HS-5 (cell line): ENCODE results near the gene HDAC7.

Experiments used
- DNase-seq: peaks from one replicate; pipeline ENCODE4 v3.0.0-alpha.2; 2012; ENCODE audit warnings: low read depth

The HDAC7 gene

GRCh38 chr12:47777741-47778558 lies 41.8 kb downstream of the HDAC7 start:
- no peak for DNase-seq

DNA sequence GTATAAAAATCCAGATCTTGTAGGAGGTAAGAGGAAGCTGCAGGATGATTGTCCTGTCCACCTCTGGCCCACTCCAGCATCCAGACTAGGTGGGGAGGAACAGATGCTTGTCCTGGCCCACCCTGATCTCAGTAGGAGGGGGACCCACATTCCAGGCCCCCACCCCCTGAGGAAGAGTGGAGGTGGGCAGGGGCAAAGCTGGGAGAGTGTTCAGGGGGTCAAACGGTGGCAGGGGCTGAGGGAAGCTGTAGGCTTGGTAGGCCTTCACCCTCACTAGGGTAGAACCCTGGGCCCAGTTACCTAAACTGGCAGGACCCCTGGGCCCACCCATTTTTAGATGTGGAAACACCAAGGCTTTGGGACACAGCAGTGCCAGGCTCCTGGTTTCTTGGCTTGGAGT lies 42.6 kb downstream of the HDAC7 start:
- DNase-seq = no peak

DNA sequence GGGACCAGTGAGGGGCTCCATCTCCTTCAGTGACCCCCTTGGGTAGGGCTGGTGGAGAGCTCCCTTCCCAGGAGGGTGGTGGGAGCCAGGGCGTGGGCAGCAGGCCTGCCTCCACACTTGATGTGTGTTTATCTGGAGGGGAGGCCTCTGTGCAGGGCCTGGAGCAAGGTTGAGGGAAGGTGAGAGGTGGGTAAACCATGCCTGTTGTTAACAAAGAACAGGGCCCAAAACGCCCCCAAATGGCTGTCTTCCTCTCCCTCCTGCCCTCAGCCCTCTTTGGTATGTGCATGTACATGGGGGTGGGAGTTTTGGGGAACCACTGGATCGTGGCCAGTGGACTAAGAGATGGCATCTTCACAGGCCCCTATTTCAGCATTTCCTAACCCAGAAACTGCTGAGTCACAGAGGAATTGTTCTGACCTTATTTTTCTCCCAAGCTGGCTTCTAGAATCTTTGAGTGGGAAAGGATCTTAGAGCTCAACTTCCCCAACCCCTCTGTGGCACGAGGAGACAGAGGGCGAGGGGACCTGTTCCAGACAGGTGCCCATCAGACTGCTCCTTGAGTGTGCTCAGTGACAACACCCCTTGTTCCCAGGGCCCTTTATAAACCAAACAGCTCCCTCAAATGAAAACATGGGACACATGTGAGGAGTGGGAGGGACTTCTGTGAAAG lies 43.1 kb downstream of the HDAC7 start:
- DNase-seq = no peak

- no peak for DNase-seq
These were observed 44.4 kb downstream of the HDAC7 start for GRCh38 chr12:47775100-47775911.

DNA sequence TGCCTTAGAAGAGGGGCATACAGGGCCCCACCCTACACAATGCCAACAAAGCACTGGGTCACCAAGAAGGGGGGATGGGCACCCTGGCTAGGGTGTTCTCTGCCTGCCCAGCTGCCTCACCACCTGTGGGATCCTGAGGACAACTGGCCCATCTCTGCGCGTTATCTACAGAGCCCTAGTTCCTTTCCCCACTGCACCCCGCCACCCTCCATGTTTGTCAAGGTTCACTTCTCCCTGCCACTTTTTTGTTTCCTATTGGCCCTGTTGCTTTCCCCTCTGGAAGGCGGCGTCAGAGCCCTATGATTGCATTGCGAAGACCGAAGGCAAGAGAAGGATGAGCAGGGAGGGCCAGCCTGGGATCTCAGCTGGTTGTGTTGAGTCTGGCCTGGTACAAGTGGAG lies 45.0 kb downstream of the HDAC7 start:
- no peak for DNase-seq

- DNase-seq = no peak
These were observed 45.7 kb downstream of the HDAC7 start for GRCh38 chr12:47773858-47774580.

DNA sequence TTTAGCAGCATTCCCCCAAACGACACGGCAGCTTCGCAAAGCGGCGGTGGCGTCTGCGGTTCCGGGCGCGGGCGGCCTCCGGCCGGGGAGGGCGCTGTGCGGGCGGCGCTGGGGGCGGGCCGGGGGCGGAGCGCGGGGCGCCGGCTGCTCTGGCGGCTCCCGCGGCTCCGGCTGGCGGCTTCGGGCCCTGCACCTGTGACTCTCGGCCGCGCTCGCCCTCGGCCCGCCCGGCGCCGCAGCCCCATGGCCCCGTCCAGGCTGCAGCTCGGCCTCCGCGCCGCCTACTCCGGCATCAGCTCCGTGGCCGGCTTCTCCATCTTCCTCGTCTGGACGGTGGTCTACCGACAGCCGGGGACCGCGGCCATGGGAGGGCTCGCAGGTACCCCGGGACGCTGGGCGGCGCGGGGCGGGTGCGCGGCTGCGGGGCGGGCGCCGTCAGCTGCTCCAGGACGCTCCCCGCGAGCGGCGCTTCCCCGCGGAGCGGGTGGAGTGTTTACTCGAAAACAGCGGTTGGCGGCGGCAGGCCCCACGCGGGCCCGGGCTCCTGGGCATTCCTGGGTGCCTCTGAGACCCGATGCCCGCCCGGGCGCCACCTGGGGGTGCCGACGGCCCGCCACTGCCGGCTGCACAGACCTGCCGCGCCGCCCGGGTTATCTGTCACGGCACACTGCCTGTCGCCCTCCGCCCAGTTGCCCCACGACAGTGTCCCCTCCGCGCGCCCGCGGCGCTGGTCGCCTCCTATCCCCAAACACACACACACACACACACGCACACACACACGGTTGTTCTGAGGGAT lies 46.4 kb downstream of the HDAC7 start, which contains the start of gene SLC48A1:
Gene SLC48A1 (plus strand): TSS at position 177 of the 796 bp plus-strand sequence. CDS start 67 bp downstream, at position 244.
- DNase-seq = no peak

- DNase-seq = no peak
These were observed 47.0 kb downstream of the HDAC7 start for GRCh38 chr12:47772738-47773061.

DNA sequence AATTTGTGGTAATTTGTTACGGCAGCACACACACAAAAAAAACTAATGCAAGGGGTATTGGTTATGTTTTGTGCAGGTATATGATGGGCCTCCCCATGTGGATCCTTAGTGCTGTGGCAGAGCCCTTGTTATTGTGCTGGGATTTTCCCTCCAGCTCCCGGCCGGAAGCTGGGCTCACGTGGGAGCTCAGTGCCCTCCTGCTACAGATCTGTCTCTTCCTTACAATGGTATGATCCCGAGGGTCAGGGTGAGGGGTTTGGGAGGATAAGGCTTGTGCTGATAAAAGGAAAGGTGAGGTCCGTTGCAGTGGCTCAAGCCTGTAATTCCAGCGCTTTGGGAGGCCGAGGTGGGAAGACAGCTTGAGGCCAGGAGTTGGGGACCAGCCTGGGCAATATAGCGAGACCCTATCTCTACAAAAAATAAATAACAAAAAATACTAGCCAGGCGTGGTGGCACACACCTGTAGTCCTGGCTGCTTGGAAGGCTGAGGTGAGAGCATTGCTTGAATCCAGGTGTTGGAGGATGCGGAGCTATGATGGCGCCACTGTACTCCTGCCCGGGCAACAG lies 47.5 kb downstream of the HDAC7 start:
- DNase-seq = no peak

DNA sequence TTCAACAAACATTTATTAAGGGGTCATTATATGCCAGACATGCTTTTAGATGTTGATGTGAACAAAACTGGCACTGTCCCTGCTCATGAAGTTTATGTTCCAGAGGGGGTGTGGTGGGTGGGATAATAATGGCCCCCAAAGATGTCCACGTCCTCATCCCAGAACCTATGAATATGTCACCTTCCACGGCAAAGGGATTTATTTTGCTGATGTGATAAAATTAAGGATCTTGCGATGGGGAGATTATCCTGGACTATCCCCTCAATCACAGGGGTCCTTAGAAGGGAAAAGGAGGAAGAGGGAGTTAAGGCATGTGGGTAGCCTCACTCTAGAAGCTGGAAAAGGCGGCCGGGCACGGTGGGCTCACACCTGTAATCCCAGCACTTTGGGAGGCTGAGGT lies 48.4 kb downstream of the HDAC7 start:
- DNase-seq = no peak

GRCh38 chr12:47770086-47770726 lies 49.5 kb downstream of the HDAC7 start:
- DNase-seq = no peak

DNA sequence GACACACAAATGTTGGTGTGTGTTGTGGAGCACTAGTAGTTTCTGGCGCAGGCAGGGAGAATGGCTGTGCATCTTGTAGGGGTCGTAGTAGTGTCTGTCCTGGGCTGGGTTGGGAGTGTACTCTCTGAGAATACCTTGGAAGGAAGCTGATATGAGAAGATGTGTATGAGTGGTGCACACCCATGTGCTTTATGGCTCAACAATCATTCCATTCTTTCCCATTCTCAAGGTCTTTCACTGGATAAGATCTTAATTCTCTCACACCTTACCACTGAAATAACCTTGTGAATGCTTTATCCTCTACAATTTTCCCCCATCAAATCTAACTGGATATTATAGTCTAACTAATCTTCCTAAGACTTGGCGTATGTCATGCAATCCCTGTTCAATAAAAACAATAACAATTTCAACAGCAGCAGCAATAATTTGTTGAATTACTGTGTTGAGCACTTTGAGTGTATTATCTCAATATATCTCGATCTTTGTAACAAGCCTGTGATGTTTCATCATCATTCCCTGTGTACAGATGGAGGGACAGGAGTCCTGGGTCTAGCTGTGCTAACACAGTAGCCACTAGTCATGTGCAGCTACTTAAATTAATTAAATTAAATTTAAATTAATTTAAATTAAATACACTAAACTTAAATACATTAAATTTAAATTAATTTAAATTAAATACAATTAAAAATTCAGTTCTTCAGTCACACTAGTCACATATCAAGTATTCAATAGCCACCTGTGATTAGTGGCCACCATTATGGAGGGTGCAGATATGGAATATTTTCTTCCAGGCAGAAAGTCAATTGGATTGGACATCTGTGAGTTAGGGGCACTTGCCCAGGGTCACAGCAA lies 50.2 kb downstream of the HDAC7 start:
- no peak for DNase-seq

GRCh38 chr12:47768323-47768811 lies 51.3 kb downstream of the HDAC7 start:
- DNase-seq = peak; percentile 57

DNA sequence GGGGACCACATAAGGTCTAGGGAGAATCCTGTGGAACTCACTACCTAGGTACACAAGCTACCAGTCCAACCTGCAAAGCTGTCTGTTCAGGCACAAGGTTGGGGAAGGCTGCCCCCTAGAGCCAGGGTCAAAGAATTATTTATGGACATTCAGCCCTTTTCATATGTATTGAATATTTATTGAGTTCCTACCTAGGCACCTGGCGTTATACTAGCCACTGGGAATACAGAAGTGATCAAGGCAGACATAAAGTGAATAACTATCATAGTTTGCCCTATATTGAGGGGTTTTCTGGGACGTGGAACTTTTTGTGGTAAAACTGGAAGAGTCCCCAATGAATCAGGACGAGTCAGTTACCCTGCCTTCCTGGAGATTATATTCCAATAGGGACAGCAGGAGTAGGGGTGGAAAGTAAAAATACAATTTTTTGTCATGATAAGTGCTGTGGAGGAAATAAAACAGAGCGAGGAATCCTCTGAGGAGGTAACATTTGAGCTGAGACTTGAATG lies 52.4 kb downstream of the HDAC7 start:
- no peak for DNase-seq

- DNase-seq = no peak
These were observed 53.0 kb downstream of the HDAC7 start for GRCh38 chr12:47766502-47767215.

- DNase-seq = no peak
These were observed 56.0 kb downstream of the HDAC7 start for GRCh38 chr12:47763481-47764346.

GRCh38 chr12:47762850-47763465 lies 56.7 kb downstream of the HDAC7 start:
- DNase-seq = no peak
